Erythroblast (primary cell): ENCODE measurements around the gene CSF1R.

ENCODE experiments used
- DNase-seq, 2 experiments: peaks; one replicate each; lab custom pipeline; 2025; lab: John Stamatoyannopoulos, UW
- GATA1 ChIP-seq: IDR thresholded peaks from 2 replicates; pipeline ENCODE4 v1.6.1; 2011; ENCODE audit warnings: low read depth, mild to moderate bottlenecking, control low read depth, low read length, moderate library complexity
- POLR2A ChIP-seq: IDR thresholded peaks from 2 replicates; pipeline ENCODE4 v1.6.1; 2011; ENCODE audit warnings: mild to moderate bottlenecking, low read length

CSF1R gene

GRCh38 chr5:150017226-150018005 is 68.9 kb downstream of the CSF1R start:
- peak; percentile 51 to 68 for DNase-seq
- TF ChIP-seq GATA1 = no peak
- peak; percentile 11 for TF ChIP-seq POLR2A

- TF ChIP-seq POLR2A (no peak), GATA1 (no peak)
- DNase-seq = no peak
Measured at GRCh38 chr5:150016537-150016936, 69.8 kb downstream of the CSF1R start.

GRCh38 chr5:150015415-150015814 is 70.9 kb downstream of the CSF1R start:
- no peak for TF ChIP-seq GATA1
- no peak for TF ChIP-seq POLR2A
- DNase-seq = no peak

- no peak for DNase-seq
- TF ChIP-seq POLR2A (no peak), GATA1 (no peak)
Measured at GRCh38 chr5:150014456-150014855, 71.9 kb downstream of the CSF1R start.

GRCh38 chr5:150013931-150014330 is 72.4 kb downstream of the CSF1R start:
- DNase-seq = no peak
- TF ChIP-seq POLR2A = no peak
- TF ChIP-seq GATA1 = no peak

GRCh38 chr5:150009671-150010387 is 76.5 kb downstream of the CSF1R start:
- no peak for TF ChIP-seq GATA1
- TF ChIP-seq POLR2A = no peak
- DNase-seq = no peak

GRCh38 chr5:150007050-150007449 is 79.3 kb downstream of the CSF1R start:
- TF ChIP-seq POLR2A = no peak
- TF ChIP-seq GATA1 = no peak
- DNase-seq = no peak

GRCh38 chr5:150006318-150006717 is 80.0 kb downstream of the CSF1R start:
- no peak for DNase-seq
- TF ChIP-seq POLR2A (no peak), GATA1 (no peak)
